Right lobe of liver (tissue), 4 donors: ENCODE measurements around the gene METRNL.

Experiments
- CTCF ChIP-seq, 4 donors: fragments of 200-600 bp in 3 of 4; fragments of 450-650 bp in 1 of 4; IDR thresholded peaks; one replicate each; pipeline versions ENCODE4 v1.5.1 to v1.8.0; 2016 to 2022; ENCODE audit warnings: antibody characterized with exemption in 4 of 4, mild to moderate bottlenecking in 2 of 4
- POLR2A ChIP-seq: fragments of 450-650 bp; IDR thresholded peaks from one replicate; pipeline ENCODE4 v1.6.1; 2017; ENCODE audit warnings: antibody characterized with exemption, mild to moderate bottlenecking
- donor health status: DM: no; HTN: no; CAD: no.
- donor health status: DM: no; HTN: no; CAD: no.
- donor health status: DM: no; HTN: yes; CAD: no.

GRCh38 chr17:83085526-83086198, 6.3 kb downstream of the METRNL start:
- TF ChIP-seq CTCF (IDR thresholded peaks at IDR 0.05) (no peak), POLR2A (no peak)
